BJ (cell line): ENCODE measurements around the gene MIER2. TPM values are rescaled to one million over a fixed set of nuclear protein-coding genes. Genes with fewer than 3 reads are reported as not detected.
"Not testable (repeated sequence)": the region's sequence is repeated elsewhere in the genome, so short reads cannot be mapped to it uniquely, and the experiment has no call there.

ENCODE experiments used
- CTCF ChIA-PET: fragments of 350-600 bp; formaldehyde crosslinking; extraction: SDS; loops from one replicate; lab custom pipeline; 2021; ENCODE audit warnings: antibody characterized with exemption, inconsistent platforms; lab: Yijun Ruan, JAX
- POLR2A ChIA-PET: fragments of 300-600 bp; sonication (Branson Sonifier 250); formaldehyde crosslinking; extraction: SDS; loops from one replicate; lab custom pipeline; 2021; ENCODE audit warnings: antibody characterized with exemption; lab: Charles Lee
- DNase-seq: peaks from one replicate; pipeline ENCODE4 v3.0.0-alpha.2; 2011; ENCODE audit warnings: low read depth
- H3K27me3 ChIP-seq: 2 replicates; pipeline ENCODE4 v1.6.0; 2011; ENCODE audit warnings: low read length; ENCODE audit not compliant: control insufficient read depth, insufficient read depth
- H3K36me3 ChIP-seq: 2 replicates; pipeline ENCODE4 v1.5.1; 2011; ENCODE audit warnings: low read length; ENCODE audit not compliant: control insufficient read depth, insufficient read depth
- H3K4me3 ChIP-seq: 2 replicates; pipeline ENCODE4 v1.5.1; 2011; ENCODE audit warnings: low read depth, mild to moderate bottlenecking, control low read depth, low read length
- CTCF ChIP-seq: IDR thresholded peaks from 2 replicates; pipeline ENCODE4 v1.5.1; 2011; ENCODE audit warnings: low read depth, mild to moderate bottlenecking, control low read depth, inconsistent platforms, low read length, moderate library complexity; ENCODE audit not compliant: insufficient read depth
- polyA plus RNA-seq: library from polyadenylated mRNA; depleted of rRNA; stranded (reverse); fragments of >200 nt; gene quantifications from 2 replicates; pipeline ENCODE4 v1.2.3, GENCODE V29; 2011

The MIER2 gene
- polyA plus RNA-seq, 1 experiment: 14.8 TPM

DNA sequence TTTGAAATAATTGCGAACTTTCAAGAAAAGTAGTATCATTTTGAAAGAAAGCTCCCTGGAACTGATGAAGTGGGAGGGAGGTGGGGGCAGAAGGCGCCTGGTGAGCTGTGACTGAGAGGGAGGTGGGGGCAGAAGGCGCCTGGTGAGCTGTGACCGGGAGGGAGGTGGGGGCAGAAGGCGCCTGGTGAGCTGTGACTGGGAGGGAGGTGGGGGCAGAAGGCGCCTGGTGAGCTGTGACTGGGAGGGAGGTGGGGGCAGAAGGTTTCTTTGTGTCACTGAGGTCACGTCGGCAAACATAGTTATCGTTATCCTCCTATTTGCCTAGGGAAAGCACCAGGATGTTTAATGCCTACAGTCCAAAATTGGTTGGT lies 40.2 kb upstream of the MIER2 start:
- no peak for TF ChIP-seq CTCF
- H3K36me3 ChIP-seq: no peaks in the 10 kb centered on the region
- CTCF ChIA-PET: interaction anchor here (1.3 kb wide), 1 partner anchor 23 kb away, joined by 4 read pairs; no protein-coding TSS in a partner anchor
- DNase-seq: no peak
- no peaks in the 10 kb centered on the region for H3K27me3 ChIP-seq
- POLR2A ChIA-PET: no interaction called here
- no peak overlapping the region for H3K4me3 ChIP-seq

GRCh38 chr19:383922-384798 lies 39.6 kb upstream of the MIER2 start:
- Histone ChIP-seq H3K36me3 (no peaks in the 10 kb centered on the region), H3K4me3 (no peak overlapping the region), H3K27me3 (no peaks in the 10 kb centered on the region)
- peak; percentile 35 for TF ChIP-seq CTCF
- ChIA-PET CTCF (interaction anchor here (0.6 to 1.3 kb wide), 3 partner anchors 22 to 128 kb away, joined by 3 to 4 read pairs (median 4); no protein-coding TSS in a partner anchor), POLR2A (no interaction called here)
- DNase-seq: no peak

GRCh38 chr19:383040-383439 lies 38.4 kb upstream of the MIER2 start:
- no peak for DNase-seq
- POLR2A ChIA-PET: no interaction called here
- CTCF ChIA-PET: no interaction called here

DNA sequence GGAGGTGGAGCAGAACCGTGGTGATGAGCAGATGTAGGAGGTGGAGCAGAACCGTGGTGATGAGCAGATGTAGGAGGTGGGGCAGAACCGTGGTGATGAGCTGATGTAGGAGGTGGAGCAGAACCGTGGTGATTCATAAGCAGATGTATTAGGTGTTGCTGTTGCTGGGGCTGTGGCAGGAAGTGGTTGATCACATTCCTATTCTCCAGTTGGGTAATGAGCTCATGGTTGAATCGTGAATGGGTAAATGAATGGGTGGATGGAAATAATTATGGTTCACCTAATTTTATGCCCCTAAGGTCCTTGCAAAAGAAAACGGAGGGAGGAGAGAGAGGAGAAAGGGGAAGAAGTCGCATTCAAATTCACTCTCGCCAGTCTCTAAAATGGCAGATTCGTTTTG lies 38.0 kb upstream of the MIER2 start:
- H3K36me3 ChIP-seq, POLR2A ChIA-PET, H3K4me3 ChIP-seq, CTCF ChIA-PET, H3K27me3 ChIP-seq: not testable (repeated sequence)
- DNase-seq: peak; percentile 60

More at GRCh38 chr19:383040-383439, 38.4 kb upstream of the MIER2 start:
- TF ChIP-seq CTCF: no peak
- no peaks in the 10 kb centered on the region for H3K27me3 ChIP-seq
- H3K4me3 ChIP-seq: no peak overlapping the region
- no peaks in the 10 kb centered on the region for H3K36me3 ChIP-seq

DNA sequence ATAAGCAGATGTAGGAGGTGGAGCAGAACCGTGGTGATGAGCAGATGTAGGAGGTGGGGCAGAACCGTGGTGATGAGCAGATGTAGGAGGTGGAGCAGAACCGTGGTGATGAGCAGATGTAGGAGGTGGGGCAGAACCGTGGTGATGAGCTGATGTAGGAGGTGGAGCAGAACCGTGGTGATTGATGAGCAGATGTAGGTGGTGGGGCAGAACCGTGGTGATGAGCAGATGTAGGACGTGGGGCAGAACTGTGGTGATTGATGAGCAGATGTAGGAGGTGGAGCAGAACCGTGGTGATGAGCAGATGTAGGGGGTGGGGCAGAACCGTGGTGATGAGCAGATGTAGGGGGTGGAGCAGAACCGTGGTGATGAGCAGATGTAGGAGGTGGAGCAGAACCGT lies 37.3 kb upstream of the MIER2 start:
- H3K27me3 ChIP-seq, H3K36me3 ChIP-seq, POLR2A ChIA-PET, DNase-seq, H3K4me3 ChIP-seq, CTCF ChIA-PET: not testable (repeated sequence)

DNA sequence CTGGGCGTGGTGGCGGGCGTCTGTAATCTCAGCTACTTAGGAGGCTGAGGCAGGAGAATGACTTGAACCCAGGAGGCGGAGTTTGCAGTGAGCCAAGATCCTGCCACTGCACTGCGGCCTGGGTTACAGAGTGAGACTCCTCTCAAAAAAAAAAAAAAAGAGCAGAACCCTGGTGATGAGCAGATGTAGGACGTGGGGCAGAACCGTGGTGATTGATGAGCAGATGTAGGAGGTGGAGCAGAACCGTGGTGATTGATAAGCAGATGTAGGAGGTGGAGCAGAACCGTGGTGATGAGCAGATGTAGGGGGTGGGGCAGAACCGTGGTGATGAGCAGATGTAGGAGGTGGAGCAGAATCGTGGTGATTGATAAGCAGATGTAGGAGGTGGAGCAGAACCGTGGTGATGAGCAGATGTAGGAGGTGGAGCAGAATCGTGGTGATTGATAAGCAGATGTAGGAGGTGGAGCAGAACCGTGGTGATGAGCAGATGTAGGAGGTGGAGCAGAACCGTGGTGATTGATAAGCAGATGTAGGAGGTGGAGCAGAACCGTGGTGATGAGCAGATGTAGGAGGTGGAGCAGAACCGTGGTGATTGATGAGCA lies 36.1 kb upstream of the MIER2 start:
- CTCF ChIA-PET, H3K4me3 ChIP-seq, DNase-seq, H3K36me3 ChIP-seq, POLR2A ChIA-PET, H3K27me3 ChIP-seq: not testable (repeated sequence)
